ENCODE data around the gene P4HA2.
"Not testable (repeated sequence)": the region's sequence is repeated elsewhere in the genome, so short reads cannot be mapped to it uniquely, and the experiment has no call there.

Gene P4HA2

GRCh38 chr5:132181011-132181629 is 46.5 kb downstream of the P4HA2 start:
- H3K4me3 ChIP-seq (ENCODE audit: low read depth in 1 of 2, low read length in 2 of 2) = no peak overlapping the region

GRCh38 chr5:132180134-132180745 is 47.4 kb downstream of the P4HA2 start:
- Histone ChIP-seq H3K9ac (ENCODE audit: low read length) (no peak overlapping the region), H3K27me3 (ENCODE audit: control insufficient read depth in 1 of 2, insufficient read depth in 2 of 2, low read length in 2 of 2) (no peaks in the 10 kb centered on the region), H3K9me3 (ENCODE audit: low read length) (no peaks in the 10 kb centered on the region), H3K27ac (ENCODE audit: low read depth, low read length) (no peak overlapping the region), H3K4me3 (ENCODE audit: low read depth in 1 of 2, low read length in 2 of 2) (no peak overlapping the region), H3K36me3 (ENCODE audit: insufficient read depth, low read length) (no peaks in the 10 kb centered on the region), H3K4me1 (ENCODE audit: insufficient read depth, low read length) (no peaks in the 10 kb centered on the region)

More at GRCh38 chr5:132181011-132181629, 46.5 kb downstream of the P4HA2 start:
- Histone ChIP-seq H3K4me1 (ENCODE audit: insufficient read depth, low read length) (no peaks in the 10 kb centered on the region), H3K9me3 (ENCODE audit: low read length) (no peaks in the 10 kb centered on the region), H3K36me3 (ENCODE audit: insufficient read depth, low read length) (no peaks in the 10 kb centered on the region), H3K9ac (ENCODE audit: low read length) (no peak overlapping the region), H3K27ac (ENCODE audit: low read depth, low read length) (no peak overlapping the region), H3K27me3 (ENCODE audit: control insufficient read depth in 1 of 2, insufficient read depth in 2 of 2, low read length in 2 of 2) (no peaks in the 10 kb centered on the region)

- H3K4me1 ChIP-seq (ENCODE audit: insufficient read depth, low read length) = no peaks in the 10 kb centered on the region
- H3K36me3 ChIP-seq (ENCODE audit: insufficient read depth, low read length) = no peaks in the 10 kb centered on the region
- no peaks in the 10 kb centered on the region for H3K27me3 ChIP-seq (ENCODE audit: control insufficient read depth in 1 of 2, insufficient read depth in 2 of 2, low read length in 2 of 2)
- H3K9me3 ChIP-seq (ENCODE audit: low read length) = no peaks in the 10 kb centered on the region
- no peak overlapping the region for H3K9ac ChIP-seq (ENCODE audit: low read length)
- no peak overlapping the region for H3K4me3 ChIP-seq (ENCODE audit: low read depth in 1 of 2, low read length in 2 of 2)
- H3K27ac ChIP-seq (ENCODE audit: low read depth, low read length) = no peak overlapping the region
Measured at GRCh38 chr5:132179405-132179804, 48.2 kb downstream of the P4HA2 start.

GRCh38 chr5:132177691-132178149 is 49.9 kb downstream of the P4HA2 start:
- Histone ChIP-seq H3K9me3 (ENCODE audit: low read length) (no peaks in the 10 kb centered on the region), H3K27ac (ENCODE audit: low read depth, low read length) (no peak overlapping the region), H3K27me3 (ENCODE audit: control insufficient read depth in 1 of 2, insufficient read depth in 2 of 2, low read length in 2 of 2) (no peaks in the 10 kb centered on the region), H3K9ac (ENCODE audit: low read length) (no peak overlapping the region), H3K36me3 (ENCODE audit: insufficient read depth, low read length) (no peaks in the 10 kb centered on the region), H3K4me1 (ENCODE audit: insufficient read depth, low read length) (no peaks in the 10 kb centered on the region), H3K4me3 (ENCODE audit: low read depth in 1 of 2, low read length in 2 of 2) (no peak overlapping the region)

DNA sequence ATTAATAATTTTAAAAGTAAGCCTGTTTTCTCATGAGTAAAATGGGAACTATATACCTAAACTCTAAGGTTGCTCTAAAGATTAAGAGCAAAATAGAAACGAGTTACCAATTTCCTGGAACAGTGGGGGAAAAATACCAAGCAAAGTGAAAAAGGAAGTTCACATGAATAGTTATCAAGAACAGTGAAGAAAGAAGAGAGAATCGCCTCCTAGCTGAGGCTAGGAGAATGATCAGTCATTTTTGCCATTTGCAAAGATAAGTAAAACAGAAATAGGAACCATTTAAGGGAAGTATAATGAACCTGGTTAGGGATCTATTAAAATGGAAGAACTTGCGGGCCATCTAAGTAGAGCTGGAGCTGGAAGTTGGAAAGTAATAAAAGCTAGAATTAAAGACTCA is 50.7 kb downstream of the P4HA2 start:
- H3K27me3 ChIP-seq (ENCODE audit: control insufficient read depth in 1 of 2, insufficient read depth in 2 of 2, low read length in 2 of 2) = no peaks in the 10 kb centered on the region
- H3K36me3 ChIP-seq (ENCODE audit: insufficient read depth, low read length) = no peaks in the 10 kb centered on the region
- H3K4me3 ChIP-seq (ENCODE audit: low read depth in 1 of 2, low read length in 2 of 2) = no peak overlapping the region
- H3K4me1 ChIP-seq (ENCODE audit: insufficient read depth, low read length) = no peaks in the 10 kb centered on the region
- no peak overlapping the region for H3K27ac ChIP-seq (ENCODE audit: low read depth, low read length)
- no peaks in the 10 kb centered on the region for H3K9me3 ChIP-seq (ENCODE audit: low read length)
- H3K9ac ChIP-seq (ENCODE audit: low read length) = no peak overlapping the region

- no peaks in the 10 kb centered on the region for H3K27me3 ChIP-seq (ENCODE audit: control insufficient read depth in 1 of 2, insufficient read depth in 2 of 2, low read length in 2 of 2)
- no peaks in the 10 kb centered on the region for H3K4me1 ChIP-seq (ENCODE audit: insufficient read depth, low read length)
- H3K27ac ChIP-seq (ENCODE audit: low read depth, low read length) = no peak overlapping the region
- H3K9me3 ChIP-seq (ENCODE audit: low read length) = no peaks in the 10 kb centered on the region
- H3K9ac ChIP-seq (ENCODE audit: low read length) = no peak overlapping the region
- no peaks in the 10 kb centered on the region for H3K36me3 ChIP-seq (ENCODE audit: insufficient read depth, low read length)
- no peak overlapping the region for H3K4me3 ChIP-seq (ENCODE audit: low read depth in 1 of 2, low read length in 2 of 2)
Measured at GRCh38 chr5:132176521-132176945, 51.1 kb downstream of the P4HA2 start.

DNA sequence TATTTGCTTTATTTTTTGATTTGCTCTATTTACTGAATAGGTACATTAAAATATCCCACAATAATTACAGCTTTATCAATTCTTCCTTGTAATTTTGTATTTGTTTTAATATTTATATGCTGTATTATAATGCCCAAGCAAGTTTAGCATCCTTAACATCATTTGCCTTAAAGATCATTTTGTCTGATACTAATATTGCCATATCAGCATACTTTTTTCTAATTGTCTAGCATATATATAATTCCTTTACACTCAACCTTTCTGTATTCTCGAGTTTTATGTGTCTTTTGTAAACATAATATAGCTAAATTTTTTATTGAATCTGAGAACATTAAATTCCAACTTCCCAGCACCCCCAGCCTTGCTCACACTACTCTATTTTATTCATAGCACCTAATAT is 64.7 kb downstream of the P4HA2 start:
- Histone ChIP-seq H3K36me3 (ENCODE audit: insufficient read depth, low read length) (no peaks in the 10 kb centered on the region), H3K9ac (ENCODE audit: low read length) (no peak overlapping the region), H3K4me3 (ENCODE audit: low read depth in 1 of 2, low read length in 2 of 2) (no peak overlapping the region), H3K27me3 (ENCODE audit: control insufficient read depth in 1 of 2, insufficient read depth in 2 of 2, low read length in 2 of 2) (no peaks in the 10 kb centered on the region), H3K27ac (ENCODE audit: low read depth, low read length) (no peak overlapping the region), H3K4me1 (ENCODE audit: insufficient read depth, low read length) (no peaks in the 10 kb centered on the region), H3K9me3 (ENCODE audit: low read length) (no peaks in the 10 kb centered on the region)

- not testable (repeated sequence) for H3K27ac ChIP-seq (ENCODE audit: low read depth, low read length); H3K36me3 ChIP-seq (ENCODE audit: insufficient read depth, low read length); H3K9ac ChIP-seq (ENCODE audit: low read length); H3K9me3 ChIP-seq (ENCODE audit: low read length); H3K27me3 ChIP-seq (ENCODE audit: control insufficient read depth in 1 of 2, insufficient read depth in 2 of 2, low read length in 2 of 2); H3K4me3 ChIP-seq (ENCODE audit: low read depth in 1 of 2, low read length in 2 of 2); H3K4me1 ChIP-seq (ENCODE audit: insufficient read depth, low read length)
Measured at GRCh38 chr5:132161574-132162326, 65.9 kb downstream of the P4HA2 start.

- Histone ChIP-seq H3K27me3 (ENCODE audit: control insufficient read depth in 1 of 2, insufficient read depth in 2 of 2, low read length in 2 of 2) (no peaks in the 10 kb centered on the region), H3K36me3 (ENCODE audit: insufficient read depth, low read length) (no peaks in the 10 kb centered on the region), H3K4me3 (ENCODE audit: low read depth in 1 of 2, low read length in 2 of 2) (no peak overlapping the region), H3K9me3 (ENCODE audit: low read length) (no peaks in the 10 kb centered on the region), H3K27ac (ENCODE audit: low read depth, low read length) (no peak overlapping the region), H3K4me1 (ENCODE audit: insufficient read depth, low read length) (no peaks in the 10 kb centered on the region), H3K9ac (ENCODE audit: low read length) (no peak overlapping the region)
Measured at GRCh38 chr5:132156413-132156812, 71.2 kb downstream of the P4HA2 start.

- Histone ChIP-seq H3K27me3 (ENCODE audit: control insufficient read depth in 1 of 2, insufficient read depth in 2 of 2, low read length in 2 of 2) (no peaks in the 10 kb centered on the region), H3K9me3 (ENCODE audit: low read length) (no peaks in the 10 kb centered on the region), H3K9ac (ENCODE audit: low read length) (no peak overlapping the region), H3K4me1 (ENCODE audit: insufficient read depth, low read length) (no peaks in the 10 kb centered on the region), H3K27ac (ENCODE audit: low read depth, low read length) (no peak overlapping the region), H3K36me3 (ENCODE audit: insufficient read depth, low read length) (no peaks in the 10 kb centered on the region), H3K4me3 (ENCODE audit: low read depth in 1 of 2, low read length in 2 of 2) (no peak overlapping the region)
Measured at GRCh38 chr5:132150565-132150964, 77.1 kb downstream of the P4HA2 start.

- H3K36me3 ChIP-seq (ENCODE audit: insufficient read depth, low read length) = no peaks in the 10 kb centered on the region
- no peak overlapping the region for H3K4me3 ChIP-seq (ENCODE audit: low read depth in 1 of 2, low read length in 2 of 2)
- H3K9ac ChIP-seq (ENCODE audit: low read length) = no peak overlapping the region
- no peak overlapping the region for H3K27ac ChIP-seq (ENCODE audit: low read depth, low read length)
- no peaks in the 10 kb centered on the region for H3K4me1 ChIP-seq (ENCODE audit: insufficient read depth, low read length)
- no peaks in the 10 kb centered on the region for H3K9me3 ChIP-seq (ENCODE audit: low read length)
- no peaks in the 10 kb centered on the region for H3K27me3 ChIP-seq (ENCODE audit: control insufficient read depth in 1 of 2, insufficient read depth in 2 of 2, low read length in 2 of 2)
Measured at GRCh38 chr5:132147663-132148062, 80.0 kb downstream of the P4HA2 start.
